Measurements from ENCODE around the gene FCGR3A. TPM values are rescaled to one million over a fixed set of nuclear protein-coding genes. Genes with fewer than 3 reads are reported as not detected.
A peak's percentile ranks its signal among the peaks of the same experiment; 100 is the strongest.
"Not testable (repeated sequence)": the region's sequence is repeated elsewhere in the genome, so short reads cannot be mapped to it uniquely, and the experiment has no call there.

Gene FCGR3A
- not detected in 2 replicates for total RNA-seq (2014; rRNA removed; shearing (Covaris generic))
- not detected in 2 replicates for polyA plus RNA-seq (2015; cell fraction: cytosol; rRNA removed)
- not detected in 2 replicates for polyA plus RNA-seq (2015; cell fraction: nucleus; rRNA removed)

GRCh38 chr1:161549652-161550051 lies at the start of gene FCGR3A:
FCGR3A (minus strand) TSS chr1:161549818; CDS start chr1:161549736, 82 bp downstream.
- DNase-seq (ENCODE audit: low read depth, low spot score) = no peak
- in situ Hi-C loops (cut with HindIII; ENCODE audit: low pct_unique_long_range_greater_than_20kb, low sequenced_read_pairs) = no loop called here

- in situ Hi-C loops (cut with HindIII; ENCODE audit: low pct_unique_long_range_greater_than_20kb, low sequenced_read_pairs); DNase-seq (ENCODE audit: low read depth, low spot score): not testable (repeated sequence)
Observed at GRCh38 chr1:161597077-161597476, 47.5 kb upstream of the FCGR3A start.

DNA sequence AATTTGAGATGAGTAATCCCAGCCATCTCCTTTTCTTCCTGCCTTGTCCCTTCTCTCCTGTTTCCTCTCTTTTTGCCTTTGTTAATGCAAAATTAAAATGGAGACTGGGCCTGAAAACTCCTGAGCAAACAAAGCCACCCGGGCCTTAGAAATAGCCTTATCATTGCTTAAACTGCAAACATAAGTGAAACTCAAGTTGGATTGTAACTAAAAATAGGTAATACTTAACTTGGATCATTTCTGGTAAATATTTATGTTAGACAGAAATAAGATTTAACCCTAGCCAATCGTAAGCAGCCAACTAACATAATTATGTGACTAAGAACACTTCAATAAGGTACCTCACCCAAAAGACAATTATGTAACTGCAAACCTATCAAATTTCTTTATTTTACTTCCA lies 46.0 kb upstream of the FCGR3A start:
- DNase-seq (ENCODE audit: low read depth, low spot score); in situ Hi-C loops (cut with HindIII; ENCODE audit: low pct_unique_long_range_greater_than_20kb, low sequenced_read_pairs): not testable (repeated sequence)

- DNase-seq (ENCODE audit: low read depth, low spot score); in situ Hi-C loops (cut with HindIII; ENCODE audit: low pct_unique_long_range_greater_than_20kb, low sequenced_read_pairs): not testable (repeated sequence)
Observed at GRCh38 chr1:161595173-161595572, 45.6 kb upstream of the FCGR3A start.

- DNase-seq (ENCODE audit: low read depth, low spot score) = peak; percentile 94
- in situ Hi-C loops (cut with HindIII; ENCODE audit: low pct_unique_long_range_greater_than_20kb, low sequenced_read_pairs) = not testable (repeated sequence)
Observed at GRCh38 chr1:161594269-161594984, 44.8 kb upstream of the FCGR3A start.

DNA sequence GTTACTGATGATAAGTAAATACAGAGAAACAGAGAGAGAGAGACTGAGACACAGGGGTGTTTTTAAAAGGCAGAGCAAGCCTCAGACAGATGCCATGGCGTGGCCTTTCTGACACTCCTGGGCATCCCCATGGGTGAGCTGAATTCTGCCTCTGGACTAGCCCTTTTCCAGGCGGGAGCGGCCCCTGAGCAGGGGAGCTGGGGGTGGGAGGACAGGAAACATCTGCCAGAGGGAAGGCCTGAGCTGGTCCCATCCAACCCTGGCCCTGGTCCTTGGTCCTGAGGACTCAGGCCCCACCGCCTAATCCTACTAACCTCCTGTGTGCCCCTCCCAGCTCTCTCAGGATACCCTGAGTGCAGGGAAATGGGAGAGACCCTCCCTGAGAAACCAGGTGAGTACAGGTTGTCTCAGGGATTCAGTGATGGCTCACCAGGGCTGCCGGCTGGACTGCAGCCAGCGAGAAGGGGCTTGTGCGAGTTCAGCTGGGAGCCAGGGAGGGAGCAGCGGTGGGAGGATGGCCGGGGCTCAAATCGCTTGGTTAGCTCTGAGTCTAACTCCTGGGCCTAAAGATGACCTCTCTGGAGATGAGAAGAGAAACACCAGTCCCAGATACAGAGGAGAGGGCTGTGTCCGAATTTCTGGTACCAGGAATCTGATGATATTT lies 43.6 kb upstream of the FCGR3A start:
- not testable (repeated sequence) for DNase-seq (ENCODE audit: low read depth, low spot score)

DNA sequence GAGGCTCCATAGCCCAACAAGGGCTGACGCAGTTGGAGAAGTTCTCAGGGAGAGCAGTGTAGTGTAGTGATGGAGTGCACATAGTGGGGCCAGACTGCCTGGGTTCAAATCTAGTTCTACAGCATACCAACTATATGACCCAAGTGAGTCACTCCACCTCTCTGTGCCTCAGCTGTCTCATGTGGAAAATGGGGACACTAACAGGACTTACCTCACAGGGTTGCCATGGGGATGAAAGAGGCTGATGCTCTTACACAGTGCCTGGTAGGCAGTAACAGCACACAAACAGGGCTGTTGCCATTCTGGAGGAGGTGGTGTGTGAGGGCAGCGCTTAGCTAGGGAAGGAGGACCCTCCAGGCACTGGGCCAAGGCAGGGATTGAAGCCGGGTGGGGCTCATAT lies 43.0 kb upstream of the FCGR3A start:
- in situ Hi-C loops (cut with HindIII; ENCODE audit: low pct_unique_long_range_greater_than_20kb, low sequenced_read_pairs); DNase-seq (ENCODE audit: low read depth, low spot score): not testable (repeated sequence)

More for the DNA sequence above, 43.6 kb upstream of the FCGR3A start:
- in situ Hi-C loops (cut with HindIII; ENCODE audit: low pct_unique_long_range_greater_than_20kb, low sequenced_read_pairs) = not testable (repeated sequence)

- DNase-seq (ENCODE audit: low read depth, low spot score); in situ Hi-C loops (cut with HindIII; ENCODE audit: low pct_unique_long_range_greater_than_20kb, low sequenced_read_pairs): not testable (repeated sequence)
Observed at GRCh38 chr1:161589920-161590319, 40.3 kb upstream of the FCGR3A start.

DNA sequence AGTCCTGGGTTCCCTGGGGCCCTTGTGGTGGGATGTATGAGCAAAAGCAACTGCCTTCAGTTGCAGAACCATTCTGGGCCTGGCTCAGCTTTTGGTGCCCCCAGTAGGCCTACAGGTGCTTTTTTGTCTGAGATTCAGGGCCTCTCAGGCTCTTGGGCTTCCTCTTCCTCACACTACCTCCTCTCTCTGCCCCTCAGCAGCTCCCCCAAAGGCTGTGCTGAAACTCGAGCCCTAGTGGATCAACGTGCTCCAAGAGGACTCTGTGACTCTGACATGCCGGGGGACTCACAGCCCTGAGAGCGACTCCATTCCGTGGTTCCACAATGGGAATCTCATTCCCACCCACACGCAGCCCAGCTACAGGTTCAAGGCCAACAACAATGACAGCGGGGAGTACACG lies 39.7 kb upstream of the FCGR3A start:
- in situ Hi-C loops (cut with HindIII; ENCODE audit: low pct_unique_long_range_greater_than_20kb, low sequenced_read_pairs); DNase-seq (ENCODE audit: low read depth, low spot score): not testable (repeated sequence)

- in situ Hi-C loops (cut with HindIII; ENCODE audit: low pct_unique_long_range_greater_than_20kb, low sequenced_read_pairs); DNase-seq (ENCODE audit: low read depth, low spot score): not testable (repeated sequence)
Observed at GRCh38 chr1:161588596-161588995, 39.0 kb upstream of the FCGR3A start.

DNA sequence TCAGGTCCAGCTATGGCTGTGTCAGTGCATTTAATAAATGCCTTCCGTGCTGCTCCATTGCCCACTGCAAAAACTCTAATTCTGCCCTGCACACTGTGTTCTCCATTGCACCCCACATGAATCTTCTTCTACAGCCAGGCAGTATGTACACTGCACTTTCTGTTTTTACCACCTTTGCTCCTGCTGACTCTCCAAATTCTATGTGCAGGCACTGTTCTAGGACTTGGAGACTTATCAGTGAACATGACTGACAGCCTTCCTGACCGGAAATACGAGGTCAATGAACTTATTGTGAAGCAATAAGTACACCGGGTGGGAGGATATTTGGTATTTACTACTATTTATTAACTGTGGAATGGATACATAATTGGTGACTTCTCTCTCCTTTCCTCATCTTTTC lies 33.3 kb upstream of the FCGR3A start:
- in situ Hi-C loops (cut with HindIII; ENCODE audit: low pct_unique_long_range_greater_than_20kb, low sequenced_read_pairs); DNase-seq (ENCODE audit: low read depth, low spot score): not testable (repeated sequence)

- DNase-seq (ENCODE audit: low read depth, low spot score); in situ Hi-C loops (cut with HindIII; ENCODE audit: low pct_unique_long_range_greater_than_20kb, low sequenced_read_pairs): not testable (repeated sequence)
Observed at GRCh38 chr1:161580879-161581537, 31.4 kb upstream of the FCGR3A start.

- in situ Hi-C loops (cut with HindIII; ENCODE audit: low pct_unique_long_range_greater_than_20kb, low sequenced_read_pairs) = not testable (repeated sequence)
Observed at GRCh38 chr1:161579856-161580507, 30.4 kb upstream of the FCGR3A start.

DNA sequence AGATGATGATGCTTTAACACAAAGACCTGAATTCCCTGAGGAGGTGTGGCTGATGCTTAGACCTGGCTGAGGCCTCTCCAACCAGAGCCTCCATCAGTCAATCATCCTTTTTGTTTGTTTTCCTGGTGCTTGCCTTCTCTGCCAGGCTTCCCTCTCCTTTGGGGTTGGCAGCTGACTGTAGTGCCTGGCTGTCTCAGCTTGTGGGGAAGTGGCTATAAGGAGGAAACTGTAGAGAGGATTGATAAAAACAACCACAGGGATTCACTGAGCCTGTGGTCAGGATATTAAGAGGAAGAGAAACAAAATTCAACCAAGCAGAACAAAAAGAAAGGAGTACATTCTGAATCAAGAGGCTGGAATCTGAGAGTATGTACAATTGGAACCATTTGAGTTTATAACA lies 27.1 kb upstream of the FCGR3A start:
- in situ Hi-C loops (cut with HindIII; ENCODE audit: low pct_unique_long_range_greater_than_20kb, low sequenced_read_pairs) = not testable (repeated sequence)

More at GRCh38 chr1:161579856-161580507, 30.4 kb upstream of the FCGR3A start:
- DNase-seq (ENCODE audit: low read depth, low spot score) = not testable (repeated sequence)

DNA sequence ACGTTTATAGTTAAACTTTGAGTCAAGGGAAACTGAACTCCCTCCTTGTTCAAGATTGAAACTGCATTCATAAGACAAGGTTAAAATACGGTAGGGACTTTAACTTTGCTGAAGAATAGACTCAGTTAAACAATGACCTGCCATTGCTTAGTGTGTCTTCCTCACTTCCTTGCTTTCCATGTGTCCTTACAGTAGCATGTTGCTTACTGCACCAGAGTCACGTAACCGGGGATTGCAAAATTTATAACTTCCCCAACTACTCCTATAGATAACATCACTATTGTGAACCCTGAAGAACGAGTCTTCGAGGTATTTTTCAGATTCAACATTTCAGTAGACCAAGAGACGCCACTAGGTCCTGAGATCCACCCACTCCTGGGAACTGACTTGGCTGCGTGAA lies 22.1 kb upstream of the FCGR3A start:
- DNase-seq (ENCODE audit: low read depth, low spot score); in situ Hi-C loops (cut with HindIII; ENCODE audit: low pct_unique_long_range_greater_than_20kb, low sequenced_read_pairs): not testable (repeated sequence)

More for the DNA sequence above, 27.1 kb upstream of the FCGR3A start:
- DNase-seq (ENCODE audit: low read depth, low spot score) = not testable (repeated sequence)

DNA sequence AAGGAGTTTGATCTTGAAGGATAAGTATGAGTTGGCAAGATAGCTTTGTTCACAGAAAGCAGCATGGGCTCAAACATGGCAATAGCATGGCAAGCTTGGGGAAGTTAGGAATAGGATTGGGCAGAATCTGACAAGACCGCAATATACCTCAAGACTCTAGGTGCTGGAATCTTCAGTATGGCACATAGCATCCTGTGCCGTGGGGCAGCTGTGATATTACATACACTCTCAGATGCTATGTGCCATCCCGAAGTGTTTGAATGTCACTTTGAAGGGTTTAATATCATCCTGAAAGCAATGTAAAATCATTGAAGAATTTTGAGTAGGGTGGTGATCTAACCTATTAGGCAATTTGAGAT lies 17.0 kb upstream of the FCGR3A start:
- in situ Hi-C loops (cut with HindIII; ENCODE audit: low pct_unique_long_range_greater_than_20kb, low sequenced_read_pairs); DNase-seq (ENCODE audit: low read depth, low spot score): not testable (repeated sequence)

GRCh38 chr1:161563522-161563921 lies 13.9 kb upstream of the FCGR3A start:
- in situ Hi-C loops (cut with HindIII; ENCODE audit: low pct_unique_long_range_greater_than_20kb, low sequenced_read_pairs); DNase-seq (ENCODE audit: low read depth, low spot score): not testable (repeated sequence)

Measured in SK-MEL-5 (cell line).